Stimulated activated CD4-positive, alpha-beta T cell treated with anti-CD3 and anti-CD28 coated beads, Interleukin-12 subunit alpha, Interleukin-12 subunit beta, amount 100 ng/mL, for 4 hours (primary cell): ENCODE data around the gene SEPSECS.

Experiments used
- DNase-seq: peaks from one replicate; pipeline ENCODE4 v3.0.0-alpha.2; 2020

Gene SEPSECS

GRCh38 chr4:25076625-25077398 lies 83.4 kb downstream of the SEPSECS start:
- DNase-seq = no peak

GRCh38 chr4:25075851-25076250 lies 84.4 kb downstream of the SEPSECS start:
- DNase-seq = no peak

GRCh38 chr4:25075129-25075528 lies 85.1 kb downstream of the SEPSECS start:
- DNase-seq = no peak

- no peak for DNase-seq
These were observed 89.7 kb downstream of the SEPSECS start for GRCh38 chr4:25070545-25070944.
